ENCODE results near the gene SIAH3.
A peak's percentile ranks its signal among the peaks of the same experiment; 100 is the strongest.
"Not testable (repeated sequence)": the region's sequence is repeated elsewhere in the genome, so short reads cannot be mapped to it uniquely, and the experiment has no call there.

The SIAH3 gene, protein sequence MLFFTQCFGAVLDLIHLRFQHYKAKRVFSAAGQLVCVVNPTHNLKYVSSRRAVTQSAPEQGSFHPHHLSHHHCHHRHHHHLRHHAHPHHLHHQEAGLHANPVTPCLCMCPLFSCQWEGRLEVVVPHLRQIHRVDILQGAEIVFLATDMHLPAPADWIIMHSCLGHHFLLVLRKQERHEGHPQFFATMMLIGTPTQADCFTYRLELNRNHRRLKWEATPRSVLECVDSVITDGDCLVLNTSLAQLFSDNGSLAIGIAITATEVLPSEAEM

DNA sequence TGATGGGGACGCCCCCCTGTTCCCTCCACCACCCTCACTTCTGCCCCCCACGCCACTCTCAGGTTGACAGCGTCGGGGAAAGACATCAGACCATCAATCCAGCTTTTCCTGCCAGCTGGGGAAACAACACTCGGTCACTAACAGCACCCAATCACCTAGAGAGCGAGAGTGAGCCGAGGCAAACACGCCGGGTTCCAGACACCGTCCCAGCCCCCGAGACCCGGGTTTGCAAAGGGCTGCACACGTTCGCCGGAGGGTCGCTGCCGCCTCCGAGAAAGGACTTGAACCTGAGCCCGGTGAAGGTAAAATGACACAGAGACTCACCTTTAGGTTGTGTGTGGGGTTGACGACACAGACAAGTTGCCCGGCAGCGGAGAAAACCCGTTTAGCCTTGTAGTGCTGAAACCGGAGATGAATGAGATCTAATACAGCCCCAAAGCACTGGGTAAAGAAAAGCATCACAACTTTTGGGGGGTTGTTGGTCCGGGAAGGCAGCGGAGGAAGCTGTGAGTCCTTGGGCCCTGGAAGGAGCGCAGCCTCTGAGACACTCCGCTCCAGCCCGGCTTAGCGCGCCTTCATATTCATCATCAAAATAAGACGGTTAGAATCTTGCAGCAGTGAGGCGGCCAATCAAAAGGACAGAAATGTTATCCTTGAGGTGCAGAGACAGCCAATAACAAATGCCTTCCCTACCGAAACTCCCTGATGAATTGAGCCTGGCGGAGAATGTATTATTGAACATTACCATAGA lies at the start of gene SIAH3:
SIAH3 (minus strand) TSS at position 583 of the 751 bp plus-strand sequence; CDS start at position 459, 124 bp downstream.
- DNase-seq, result no peak

DNA sequence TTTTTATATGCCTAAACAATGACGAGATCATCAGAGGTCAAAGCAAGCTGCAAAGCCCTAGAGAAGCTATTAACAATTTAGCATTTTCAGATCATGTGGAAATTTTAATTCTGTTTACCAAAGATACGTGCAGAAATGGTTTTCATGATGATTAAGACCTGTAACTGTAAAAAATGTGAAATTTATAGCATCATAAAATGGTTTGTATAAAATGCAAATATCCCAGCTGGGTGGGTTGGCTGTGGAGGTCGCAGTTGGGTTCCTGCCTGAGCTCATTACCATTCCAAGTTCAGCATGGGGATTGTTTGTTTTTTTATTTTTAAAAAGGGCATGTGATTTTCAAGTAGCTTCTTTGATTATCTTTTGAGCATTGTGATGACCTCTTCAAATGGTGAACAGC lies 47.9 kb upstream of the SIAH3 start:
- DNase-seq, result no peak

DNA sequence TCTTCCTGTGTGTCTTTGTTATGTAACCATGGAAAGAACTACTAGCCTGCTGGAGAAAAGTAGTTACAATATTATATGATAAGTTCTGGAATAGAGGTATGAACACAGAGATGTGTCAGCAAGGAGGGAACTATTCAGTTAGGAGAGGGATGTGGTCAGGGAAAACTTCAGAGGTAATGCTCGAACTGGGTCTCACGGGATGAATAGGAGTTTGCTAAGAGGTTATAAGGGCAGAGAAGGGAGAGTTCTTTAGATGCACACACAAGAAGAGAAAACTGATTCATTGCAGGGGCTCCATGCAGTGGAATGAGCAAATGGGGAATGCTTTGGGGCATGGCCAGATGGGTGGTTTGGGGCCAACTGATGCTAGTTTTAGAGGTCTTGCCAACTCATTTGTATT lies 46.0 kb upstream of the SIAH3 start:
- DNase-seq, result no peak

DNA sequence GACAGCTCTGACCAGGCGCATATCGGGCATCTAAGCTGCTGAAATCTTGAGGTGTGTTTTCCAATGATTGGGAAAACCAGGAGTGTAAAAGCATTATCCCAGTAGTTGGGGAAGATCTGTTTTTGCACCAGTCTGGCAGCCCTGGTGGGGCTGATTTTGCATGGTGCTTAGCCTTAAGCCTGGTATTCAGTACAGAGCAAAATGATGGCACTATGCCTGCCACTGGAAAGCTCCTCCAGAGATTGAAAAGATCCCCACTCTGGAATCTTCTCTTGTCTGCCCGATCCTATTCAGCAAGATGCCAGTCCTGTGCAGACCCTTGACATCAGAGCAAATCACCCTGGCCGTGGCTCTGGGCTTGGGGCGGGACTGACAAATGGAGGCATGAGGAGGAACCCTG lies 44.7 kb upstream of the SIAH3 start:
- DNase-seq, result no peak

DNA sequence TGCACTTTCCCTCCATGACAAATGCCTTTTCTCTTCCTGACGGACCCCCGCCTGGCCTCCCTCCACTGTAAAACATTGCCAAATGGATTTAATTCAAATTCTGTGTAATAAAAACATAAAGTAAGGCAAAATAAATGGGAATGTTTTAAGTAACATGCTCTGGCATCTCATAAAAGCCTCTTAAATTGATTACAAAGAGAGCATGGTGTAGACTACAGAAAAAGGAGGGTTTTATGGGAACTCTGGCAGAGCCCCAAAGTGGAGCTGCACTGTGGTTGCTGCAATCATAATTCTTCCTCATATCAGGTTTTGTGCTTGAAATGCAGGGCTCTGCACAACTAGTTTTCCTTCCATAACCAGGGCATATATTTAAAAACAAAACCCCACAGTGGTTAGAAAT lies 44.3 kb upstream of the SIAH3 start:
- DNase-seq, result no peak

DNA sequence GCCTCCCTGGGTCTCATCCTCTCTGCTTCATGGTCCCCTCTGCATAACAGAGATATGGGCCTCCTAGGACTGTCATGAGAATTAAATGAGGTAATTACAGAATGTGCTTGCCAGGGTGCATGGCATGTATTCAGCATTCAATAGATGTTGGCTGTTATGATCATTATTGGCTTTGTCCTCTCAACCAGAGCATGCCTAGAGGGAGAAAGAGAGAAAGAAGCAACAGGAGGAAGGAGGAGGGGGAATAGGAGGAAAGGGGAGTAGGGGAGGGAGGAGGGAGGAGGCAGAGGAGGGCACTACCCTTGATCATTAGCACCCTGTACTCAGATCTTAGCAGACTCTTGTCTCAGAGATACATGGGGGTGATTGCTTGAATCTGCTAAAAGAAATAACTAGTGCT lies 41.0 kb upstream of the SIAH3 start:
- no peak for DNase-seq

DNA sequence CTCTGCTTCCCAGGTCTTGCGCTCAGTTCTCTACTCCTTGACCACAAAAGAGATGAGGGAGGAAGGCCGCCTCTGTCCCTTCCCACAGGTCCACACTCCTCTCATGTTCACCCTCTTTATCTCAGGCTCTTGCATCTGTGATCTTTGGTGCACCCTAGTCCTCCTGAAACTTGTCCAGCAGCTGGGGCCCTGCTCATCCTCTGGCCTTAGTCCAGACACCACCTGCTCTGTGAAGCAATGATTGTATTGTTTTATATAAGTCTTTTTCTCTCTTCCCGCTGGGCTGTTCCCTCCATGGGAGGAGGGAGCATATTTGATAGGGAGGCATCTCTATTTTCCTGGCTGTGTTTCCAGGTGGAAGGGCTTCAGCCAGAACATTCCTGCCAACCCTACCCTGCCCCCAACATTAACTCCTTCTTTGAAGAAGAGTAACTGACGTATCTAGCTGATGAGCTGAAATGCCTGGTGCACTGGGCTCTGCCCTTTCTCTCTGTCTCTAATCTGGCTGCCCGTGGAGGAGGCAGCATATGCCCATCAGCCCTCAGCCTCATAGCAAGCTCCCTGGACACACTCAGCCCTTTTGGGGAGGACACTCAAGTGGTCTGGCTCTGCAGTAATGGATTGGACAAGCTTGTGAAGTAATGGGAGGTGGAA lies 38.2 kb upstream of the SIAH3 start:
- DNase-seq, result no peak

DNA sequence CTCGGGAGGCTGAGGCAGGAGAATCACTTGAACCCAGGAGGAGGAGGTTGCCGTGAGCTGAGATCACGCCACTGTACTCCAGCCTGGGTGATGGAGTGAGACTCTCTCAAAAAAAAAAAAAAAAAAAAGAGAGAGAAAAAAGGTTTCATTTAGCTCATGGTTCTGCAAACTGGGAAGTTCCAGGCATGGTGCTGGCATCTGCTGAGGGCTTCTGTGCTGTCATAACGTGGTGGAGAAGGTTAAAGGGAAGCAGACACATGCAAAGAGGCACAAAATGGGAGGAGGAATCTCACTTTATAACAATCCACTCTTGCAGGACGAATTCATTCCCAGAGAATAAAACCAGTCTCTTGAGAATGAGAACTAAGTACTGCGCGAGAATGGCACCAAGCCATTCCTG lies 34.9 kb upstream of the SIAH3 start:
- DNase-seq, result no peak

DNA sequence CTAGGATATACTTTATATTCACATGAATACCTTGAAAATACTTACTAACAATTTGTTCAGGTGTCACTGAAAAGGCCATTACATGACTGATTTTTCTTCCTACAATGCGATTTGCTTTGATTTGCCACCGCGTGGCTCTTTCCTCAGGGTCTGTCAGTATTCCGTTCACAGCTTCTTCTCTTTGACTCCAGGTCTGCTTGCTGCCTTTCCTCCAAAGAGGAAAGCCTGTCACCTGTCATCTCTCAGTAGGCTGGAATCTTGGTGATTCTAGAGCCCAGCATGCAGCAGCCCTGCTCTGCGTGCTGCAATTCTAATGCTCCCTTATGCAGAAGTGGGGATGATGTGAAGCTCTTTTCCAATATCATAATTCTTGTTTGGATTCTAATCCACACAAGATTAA lies 33.6 kb upstream of the SIAH3 start:
- DNase-seq, result no peak

DNA sequence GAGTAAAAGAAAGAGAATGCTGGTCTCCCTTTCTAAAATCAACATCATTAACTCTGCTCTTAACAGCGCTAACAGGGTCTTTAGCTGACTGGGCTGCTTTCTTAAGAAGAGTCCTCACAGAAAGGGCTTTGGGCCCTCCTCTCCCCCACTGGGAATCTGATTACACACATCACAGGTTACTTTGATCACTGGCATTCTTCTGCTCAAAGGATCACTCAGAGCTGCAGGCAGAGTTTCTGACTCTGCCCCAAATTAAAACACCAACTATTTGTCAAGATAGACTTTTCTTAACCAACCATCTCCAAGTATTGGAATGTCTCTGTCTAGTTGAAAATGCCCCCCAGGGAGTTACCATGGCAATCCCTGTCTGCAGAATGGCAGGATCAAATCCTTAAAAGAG lies 31.1 kb upstream of the SIAH3 start:
- no peak for DNase-seq

DNA sequence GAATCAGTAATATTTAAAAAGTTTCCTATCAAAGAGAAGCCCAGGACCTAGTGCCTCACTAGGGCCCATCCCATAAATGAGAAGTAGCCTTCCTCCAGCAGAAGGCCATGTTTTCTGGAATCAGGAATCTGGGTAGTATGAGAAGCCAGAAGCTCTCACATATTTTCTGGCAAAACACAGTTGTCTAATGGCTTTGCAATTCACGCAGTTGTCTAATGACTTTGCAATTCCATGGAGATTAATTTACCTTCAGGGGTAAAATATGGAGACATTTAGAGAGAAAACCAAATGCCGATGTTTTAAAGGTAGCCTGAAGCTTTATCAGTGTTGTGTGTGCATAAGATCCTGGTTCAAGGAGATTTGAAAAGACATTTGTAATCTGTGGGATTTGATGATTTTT lies 29.8 kb upstream of the SIAH3 start:
- DNase-seq, result no peak

DNA sequence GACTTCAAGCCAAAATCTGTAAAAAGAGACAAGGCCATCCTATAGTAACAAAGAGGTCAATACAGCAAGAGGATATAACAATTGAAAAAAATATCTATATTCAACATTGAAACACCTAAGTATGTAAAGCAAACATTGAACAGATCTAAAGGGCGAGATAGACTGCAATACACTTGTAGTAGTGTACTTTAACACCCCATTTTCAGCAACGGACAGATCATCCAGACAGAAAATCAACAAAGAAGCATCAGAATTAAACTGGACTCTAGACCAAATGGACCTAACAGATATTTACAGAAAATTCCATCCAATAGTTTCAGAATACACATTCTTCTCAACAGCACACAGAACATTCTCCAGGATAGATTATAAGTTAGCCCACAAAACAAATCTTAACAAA lies 28.7 kb upstream of the SIAH3 start:
- DNase-seq, result no peak

DNA sequence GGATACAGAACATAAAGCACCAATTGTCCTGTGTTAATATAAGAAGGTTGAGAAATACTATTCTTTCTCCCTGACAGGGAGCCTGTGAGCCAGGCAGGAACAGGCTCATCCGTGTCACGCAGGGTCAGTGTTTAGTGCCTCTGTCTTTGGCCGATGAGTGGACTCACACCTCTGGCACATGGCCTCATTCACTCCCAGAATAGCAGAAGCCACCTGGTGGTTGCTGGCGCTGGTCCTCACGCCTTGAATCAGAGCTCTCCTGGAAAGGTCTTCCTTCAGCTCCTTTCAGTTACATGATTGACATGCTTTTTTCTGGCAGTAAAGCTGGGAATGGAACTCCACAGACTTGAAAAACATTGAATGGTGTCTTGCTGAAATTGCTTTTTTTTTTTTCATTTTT lies 28.1 kb upstream of the SIAH3 start:
- peak; percentile 13 for DNase-seq

DNA sequence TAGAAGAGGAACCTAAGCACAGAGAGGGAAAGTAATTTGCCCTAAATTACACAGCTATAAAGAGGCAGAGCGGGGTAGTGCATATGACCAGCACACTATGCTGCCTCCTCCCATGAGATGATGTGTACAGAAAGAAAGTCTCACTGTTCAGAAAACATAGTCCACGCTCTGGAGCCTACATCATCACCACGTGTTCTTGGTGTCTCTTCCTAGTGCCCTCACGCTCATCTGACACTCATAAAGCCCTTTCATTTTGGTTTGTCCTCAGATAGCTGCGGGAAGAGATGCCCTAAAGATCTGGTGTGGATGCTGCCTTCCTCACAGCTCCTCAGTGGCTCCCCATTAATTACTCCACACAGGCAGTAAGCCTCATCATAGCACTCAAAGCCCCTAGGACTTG lies 27.4 kb upstream of the SIAH3 start:
- no peak for DNase-seq

DNA sequence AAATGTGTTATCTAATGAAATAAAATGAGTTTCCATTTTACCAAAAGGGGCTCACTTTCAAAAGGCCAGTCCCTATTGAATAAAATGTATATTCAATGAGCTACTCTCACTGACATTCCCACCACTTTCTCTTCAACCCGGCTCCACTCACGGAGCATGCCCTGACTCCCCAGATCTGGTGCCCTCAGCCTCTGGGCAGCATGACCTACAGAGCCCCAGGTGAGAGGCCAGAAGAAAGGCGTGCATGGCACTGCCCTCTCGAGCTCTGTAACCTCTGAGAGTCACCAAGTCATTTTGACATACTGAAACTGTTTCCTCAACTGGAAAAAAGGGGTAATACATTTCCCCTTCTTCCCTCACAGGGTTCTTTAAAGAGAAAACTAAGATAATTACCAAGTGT lies 25.2 kb upstream of the SIAH3 start:
- DNase-seq, result no peak

DNA sequence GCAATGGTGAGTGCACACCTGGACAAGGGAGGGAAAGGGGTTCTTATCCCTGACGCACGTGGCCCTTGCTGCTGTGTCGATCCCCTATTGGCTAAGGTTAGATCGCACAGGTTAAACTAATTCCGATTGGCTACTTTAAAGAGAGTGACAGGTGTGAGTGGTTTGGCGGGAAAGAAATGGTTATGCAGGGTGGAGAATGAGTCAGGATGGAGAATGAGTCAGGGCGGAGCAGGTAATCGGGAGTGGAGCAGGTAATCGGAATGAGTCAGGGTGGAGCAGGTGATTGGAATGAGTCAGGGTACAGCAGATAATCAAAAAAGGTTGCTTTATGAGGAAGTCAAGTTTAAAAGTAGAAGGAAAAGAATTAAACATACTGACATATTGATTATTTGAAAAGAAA lies 24.4 kb upstream of the SIAH3 start:
- DNase-seq, result no peak

DNA sequence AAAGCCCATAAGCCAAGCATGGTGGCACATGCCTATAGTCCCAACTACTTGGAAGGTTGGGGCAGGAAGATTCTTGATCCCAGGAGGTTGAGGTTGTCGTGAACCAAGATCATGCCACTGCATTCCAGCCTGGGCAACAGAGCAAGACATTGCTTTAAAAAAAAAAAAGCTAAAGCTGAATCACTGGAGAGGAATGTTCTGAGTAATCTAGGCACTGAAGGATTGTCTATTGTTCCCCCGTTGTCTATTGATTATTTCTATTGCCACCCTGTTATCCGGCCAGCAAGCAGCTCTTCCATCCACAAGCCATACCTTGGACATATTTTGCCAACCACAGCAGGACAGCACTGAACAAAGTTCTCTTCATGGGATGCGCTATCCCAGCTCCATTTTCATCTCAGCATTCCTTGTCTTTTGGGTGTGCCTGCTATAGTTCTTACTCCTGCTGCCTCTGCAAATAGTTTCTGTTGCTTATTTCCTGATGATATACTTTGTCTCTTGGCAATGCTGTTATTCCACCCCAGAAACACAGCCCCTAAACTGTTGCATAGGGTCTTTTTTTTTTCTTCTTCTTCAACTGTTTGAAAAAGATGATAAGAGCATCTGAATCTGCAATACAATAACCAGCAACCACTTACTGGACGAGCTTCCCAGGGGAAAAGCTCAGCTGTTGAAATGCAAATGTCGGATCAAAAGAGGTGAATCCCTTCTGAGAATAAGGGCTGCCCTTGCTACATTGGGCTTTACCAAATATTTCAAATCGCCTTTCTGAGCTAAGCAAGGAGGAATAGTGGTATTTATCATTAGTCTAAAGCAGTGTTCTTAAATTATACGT lies 22.2 kb upstream of the SIAH3 start:
- DNase-seq, result peak; percentile 51

DNA sequence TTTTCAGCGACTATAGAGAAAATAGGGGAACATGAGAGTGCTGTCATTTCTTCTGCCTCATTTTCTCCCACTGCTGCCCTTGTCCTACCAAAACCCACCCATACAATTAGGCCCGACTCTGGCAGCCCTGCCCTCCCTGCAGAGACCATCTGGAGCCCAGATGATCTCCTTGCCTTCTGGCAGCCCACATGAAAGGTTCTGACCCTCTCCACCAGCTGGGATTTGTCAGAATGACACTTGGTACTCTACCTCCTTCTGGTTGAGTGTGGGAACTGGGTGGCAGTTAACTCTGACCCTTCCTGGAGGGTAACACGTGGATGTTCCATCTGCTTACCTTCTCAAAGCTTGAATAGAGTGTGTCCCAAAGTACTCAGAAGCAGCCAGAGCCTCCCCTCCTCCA lies 21.0 kb upstream of the SIAH3 start:
- DNase-seq, result peak; percentile 17

DNA sequence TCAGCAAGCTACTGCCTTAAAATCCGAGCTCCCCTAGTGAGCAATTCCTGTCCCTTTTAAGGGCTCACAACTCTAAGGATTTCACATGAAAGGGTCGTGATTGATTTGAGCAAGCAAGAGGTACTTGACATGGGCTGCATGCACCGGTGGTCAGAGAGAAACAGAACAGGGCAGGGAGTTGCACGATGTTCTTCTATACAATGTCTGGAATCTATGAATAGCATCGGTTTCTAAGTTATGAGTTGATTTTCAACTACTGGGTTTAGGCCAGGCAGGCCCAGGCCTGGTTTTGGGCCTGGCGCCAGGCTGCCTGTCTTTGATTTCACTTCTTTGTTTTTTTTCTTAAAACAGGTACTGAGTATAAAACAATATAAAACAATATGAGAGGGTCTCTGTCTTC lies 19.6 kb upstream of the SIAH3 start:
- DNase-seq, result not testable (repeated sequence)

DNA sequence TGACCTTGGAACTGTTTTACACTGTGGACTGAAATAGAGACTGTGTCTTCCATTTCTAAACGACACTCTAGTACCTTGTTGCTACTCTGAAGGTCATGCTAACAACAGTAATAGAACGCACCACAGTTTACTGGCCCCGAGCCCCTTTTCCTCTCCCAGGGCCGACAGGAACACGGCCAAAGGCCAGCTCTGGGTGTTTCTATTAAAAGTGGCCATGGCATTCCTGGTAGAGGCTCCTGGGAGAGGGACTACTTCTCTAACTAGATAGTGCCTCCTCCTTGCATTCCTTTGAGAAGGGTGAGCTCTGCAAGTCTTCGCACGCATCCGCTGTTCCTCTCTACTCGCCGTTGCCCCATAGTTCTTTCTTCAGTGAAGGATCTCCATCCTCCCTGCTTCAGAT lies 18.7 kb upstream of the SIAH3 start:
- DNase-seq, result no peak

DNA sequence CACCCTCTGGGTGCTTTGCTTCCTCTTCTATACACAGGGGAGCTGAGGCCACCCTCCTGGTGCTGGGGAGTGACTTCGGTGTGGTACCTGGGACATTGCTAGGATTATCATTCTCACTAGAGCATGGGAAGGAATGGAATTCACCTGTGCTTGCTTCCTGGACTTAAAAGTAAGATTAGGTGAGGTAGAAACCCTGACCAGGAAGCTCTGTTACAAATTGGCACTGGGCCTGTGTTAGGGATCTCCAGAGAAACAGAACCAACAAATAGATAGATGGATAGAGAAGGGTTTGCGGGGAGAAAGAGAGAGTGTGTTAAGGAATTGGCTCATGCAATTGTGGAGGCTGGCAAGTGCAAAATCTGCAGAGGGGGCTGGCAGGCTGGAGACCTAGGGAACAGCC lies 13.9 kb upstream of the SIAH3 start:
- no peak for DNase-seq

DNA sequence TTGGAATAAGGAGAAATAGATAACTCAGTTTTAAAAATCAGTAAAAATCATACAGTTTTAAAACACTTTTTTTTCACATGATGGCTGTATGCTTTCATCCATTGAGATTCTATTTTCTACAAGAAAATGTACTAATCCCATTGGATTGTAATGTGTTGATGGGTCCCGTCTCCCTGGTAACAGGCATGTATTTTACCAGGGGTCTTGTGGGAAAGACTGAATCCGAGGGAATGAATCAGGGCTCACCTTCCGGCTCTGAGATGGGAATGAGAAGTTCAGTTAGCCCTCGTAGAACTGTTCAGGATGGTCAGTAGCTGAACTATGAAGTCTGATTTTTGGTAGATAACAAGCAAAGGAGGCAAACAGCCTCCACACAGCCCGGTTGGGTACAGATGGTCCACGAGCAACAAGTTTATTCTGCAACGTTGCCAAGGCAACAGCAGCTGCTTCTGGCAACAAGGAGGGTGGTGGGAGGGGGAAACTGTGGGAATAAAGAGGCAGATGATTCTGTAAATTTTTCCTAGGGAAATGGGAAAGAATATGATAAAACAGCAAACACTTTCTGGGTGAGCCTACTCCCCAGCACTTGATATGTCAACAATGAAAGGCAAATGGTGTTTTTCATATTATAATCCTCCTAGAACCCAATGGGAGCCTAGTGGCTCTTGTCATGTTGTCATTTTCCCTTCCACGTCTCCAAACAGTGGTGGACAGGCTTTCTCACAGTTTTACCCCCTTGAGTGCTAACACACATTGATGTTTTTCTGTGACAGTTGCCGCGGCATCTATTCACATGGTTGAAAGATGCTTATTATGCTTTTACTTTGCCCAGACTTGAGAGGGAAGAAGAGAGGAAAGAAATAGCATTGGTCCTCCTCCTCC lies 12.4 kb upstream of the SIAH3 start:
- no peak for DNase-seq
